ENCODE data around the gene LRMDA.
"Not testable (repeated sequence)": the region's sequence is repeated elsewhere in the genome, so short reads cannot be mapped to it uniquely, and the experiment has no call there.

Gene LRMDA

DNA sequence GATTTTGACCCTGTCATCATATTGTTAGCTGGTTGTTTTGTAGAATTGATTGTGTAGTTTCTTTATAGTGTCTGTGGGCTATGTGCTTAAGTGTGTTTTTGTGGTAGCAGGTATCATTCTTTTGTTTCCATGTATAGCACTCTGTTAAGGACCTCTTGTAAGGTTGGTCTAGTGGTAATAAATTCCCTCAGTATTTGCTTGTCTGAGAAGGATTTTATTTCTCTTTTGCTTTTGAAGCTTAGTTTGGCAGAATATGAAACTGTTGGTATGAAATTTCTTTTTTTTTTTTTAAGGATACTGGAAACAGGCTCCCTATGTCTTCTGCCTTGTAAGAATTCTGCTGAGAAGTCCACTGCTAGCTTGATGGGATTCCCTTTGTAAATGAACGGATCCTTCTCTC is 1073.4 kb downstream of the LRMDA start:
- Mint-ChIP-seq H3K4me3 (no peak overlapping the region), H3K27ac (no peak overlapping the region), H3K36me3 (ENCODE audit: low read depth) (peaks cover 7% of the 10 kb centered on the region), H3K27me3 (no peaks in the 10 kb centered on the region), H3K4me1 (ENCODE audit: low read depth) (peaks cover 8% of the 10 kb centered on the region), H3K9me3 (peaks cover 38% of the 10 kb centered on the region)
- intact Hi-C loops (cut with micrococcal nuclease): no loop called here

DNA sequence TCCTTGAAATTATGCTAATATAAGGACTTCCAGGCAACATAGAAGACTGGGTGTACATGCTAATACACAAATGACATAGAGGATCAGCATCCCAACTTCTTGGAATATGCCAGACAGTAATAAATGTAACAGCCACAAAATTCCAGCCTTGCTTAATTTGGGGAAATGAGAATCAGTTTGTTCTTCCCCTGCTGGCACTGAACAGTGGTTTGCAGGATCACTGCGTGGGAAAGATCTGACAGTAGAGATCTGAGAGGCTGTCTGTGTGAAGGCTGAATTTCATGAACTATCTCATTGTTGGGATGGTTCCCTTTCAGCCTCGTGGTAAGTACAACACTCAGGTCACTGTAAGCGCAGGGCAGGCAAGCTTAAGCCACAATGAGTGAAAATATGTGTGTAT is 1078.0 kb downstream of the LRMDA start:
- H3K9me3 Mint-ChIP-seq: peaks cover 19% of the 10 kb centered on the region
- no peak overlapping the region for H3K4me3 Mint-ChIP-seq
- intact Hi-C loops (cut with micrococcal nuclease): no loop called here
- H3K4me1 Mint-ChIP-seq (ENCODE audit: low read depth): peaks cover 14% of the 10 kb centered on the region
- H3K27me3 Mint-ChIP-seq: no peaks in the 10 kb centered on the region
- peaks cover 7% of the 10 kb centered on the region for H3K36me3 Mint-ChIP-seq (ENCODE audit: low read depth)
- H3K27ac Mint-ChIP-seq: no peak overlapping the region

DNA sequence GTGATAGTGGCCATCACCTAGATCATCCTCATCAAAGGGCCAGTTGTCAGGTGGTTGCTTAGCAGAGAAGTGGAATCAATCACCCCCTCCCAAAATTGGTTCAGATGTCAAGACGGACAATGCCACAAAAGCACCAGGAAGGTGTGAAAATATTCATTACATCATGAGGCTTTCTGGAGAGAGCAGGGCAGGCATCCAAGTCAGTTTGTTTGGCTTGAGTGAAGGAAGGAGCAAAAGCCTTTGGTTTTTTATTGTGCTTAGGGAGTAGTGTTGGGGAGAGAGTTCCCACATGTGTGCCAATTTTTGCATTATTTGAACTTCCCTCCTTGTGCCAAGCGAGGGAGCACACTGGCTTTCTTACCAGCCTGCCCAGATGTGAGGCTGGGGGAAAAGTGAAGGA is 1082.9 kb downstream of the LRMDA start:
- Mint-ChIP-seq H3K36me3 (ENCODE audit: low read depth) (no peaks in the 10 kb centered on the region), H3K4me3 (no peak overlapping the region), H3K27me3 (no peaks in the 10 kb centered on the region), H3K27ac (no peak overlapping the region), H3K9me3 (no peaks in the 10 kb centered on the region), H3K4me1 (ENCODE audit: low read depth) (peaks cover 10% of the 10 kb centered on the region)
- intact Hi-C loops (cut with micrococcal nuclease): no loop called here

DNA sequence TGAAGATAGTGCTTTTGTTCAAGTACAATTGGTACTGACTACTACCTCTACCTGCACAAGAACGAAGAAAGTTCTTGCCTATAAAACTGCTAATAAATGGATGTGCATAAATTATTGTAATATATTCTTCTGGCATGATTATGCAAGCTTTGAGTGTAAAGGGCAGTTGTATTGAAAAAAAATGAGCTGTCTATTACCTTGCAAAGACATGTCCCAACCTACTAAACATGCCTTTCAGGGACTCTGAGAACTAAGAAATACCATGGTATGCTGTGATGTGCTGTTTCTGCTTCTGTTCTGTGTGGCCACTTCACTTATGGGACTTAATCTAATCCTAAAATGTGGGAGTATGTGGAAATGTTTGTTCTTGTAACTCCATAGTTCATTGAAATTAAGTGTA is 1083.4 kb downstream of the LRMDA start:
- Mint-ChIP-seq H3K27me3 (no peaks in the 10 kb centered on the region), H3K9me3 (no peaks in the 10 kb centered on the region), H3K4me1 (ENCODE audit: low read depth) (peaks cover 6% of the 10 kb centered on the region), H3K4me3 (no peak overlapping the region), H3K36me3 (ENCODE audit: low read depth) (no peaks in the 10 kb centered on the region), H3K27ac (no peak overlapping the region)
- intact Hi-C loops (cut with micrococcal nuclease): no loop called here

DNA sequence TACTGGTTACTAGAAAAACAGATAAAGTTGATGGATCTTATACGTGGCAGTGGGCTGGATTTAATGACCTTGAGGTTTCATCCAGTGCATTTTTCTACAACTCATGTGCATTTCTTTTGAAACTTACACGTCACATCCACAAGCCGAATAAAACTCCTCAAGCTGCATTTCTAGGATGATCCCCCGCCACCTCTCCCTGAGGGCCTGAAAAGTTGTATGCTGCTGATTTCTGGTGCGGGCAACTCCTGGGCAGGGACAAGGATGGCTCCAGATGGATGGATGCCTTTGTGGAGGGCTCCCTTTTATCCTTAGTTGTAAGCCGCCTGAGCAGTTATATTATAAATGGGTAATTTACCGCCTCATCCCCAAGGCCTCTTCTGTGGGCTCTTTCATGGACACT is 1091.1 kb downstream of the LRMDA start:
- Mint-ChIP-seq H3K27ac (no peak overlapping the region), H3K27me3 (no peaks in the 10 kb centered on the region), H3K9me3 (peaks cover 9% of the 10 kb centered on the region), H3K36me3 (ENCODE audit: low read depth) (no peaks in the 10 kb centered on the region), H3K4me1 (ENCODE audit: low read depth) (no peaks in the 10 kb centered on the region), H3K4me3 (no peak overlapping the region)
- intact Hi-C loops (cut with micrococcal nuclease): no loop called here

DNA sequence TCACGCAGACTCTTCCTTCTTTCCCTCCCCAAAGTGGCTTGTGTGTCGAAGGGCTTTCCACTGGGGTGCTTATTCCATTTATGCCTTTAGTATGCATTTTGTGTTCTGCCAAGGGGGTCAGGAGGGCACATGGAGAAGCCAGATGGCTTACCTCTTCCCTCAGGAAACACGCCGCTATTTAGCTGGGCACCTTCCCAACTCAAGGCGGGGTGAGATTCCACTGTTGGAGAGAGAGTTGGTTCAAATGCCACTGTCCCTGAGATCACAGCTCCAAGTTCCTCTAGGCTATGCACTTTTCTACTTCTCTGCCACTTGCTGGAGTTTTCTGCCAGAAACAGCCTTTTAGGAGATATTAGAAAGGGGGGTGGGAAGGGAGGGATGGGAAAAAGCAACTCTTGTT is 1091.8 kb downstream of the LRMDA start:
- H3K9me3 Mint-ChIP-seq: peaks cover 9% of the 10 kb centered on the region
- no peaks in the 10 kb centered on the region for H3K4me1 Mint-ChIP-seq (ENCODE audit: low read depth)
- no peak overlapping the region for H3K27ac Mint-ChIP-seq
- H3K36me3 Mint-ChIP-seq (ENCODE audit: low read depth): no peaks in the 10 kb centered on the region
- no peak overlapping the region for H3K4me3 Mint-ChIP-seq
- intact Hi-C loops (cut with micrococcal nuclease): no loop called here
- no peaks in the 10 kb centered on the region for H3K27me3 Mint-ChIP-seq

DNA sequence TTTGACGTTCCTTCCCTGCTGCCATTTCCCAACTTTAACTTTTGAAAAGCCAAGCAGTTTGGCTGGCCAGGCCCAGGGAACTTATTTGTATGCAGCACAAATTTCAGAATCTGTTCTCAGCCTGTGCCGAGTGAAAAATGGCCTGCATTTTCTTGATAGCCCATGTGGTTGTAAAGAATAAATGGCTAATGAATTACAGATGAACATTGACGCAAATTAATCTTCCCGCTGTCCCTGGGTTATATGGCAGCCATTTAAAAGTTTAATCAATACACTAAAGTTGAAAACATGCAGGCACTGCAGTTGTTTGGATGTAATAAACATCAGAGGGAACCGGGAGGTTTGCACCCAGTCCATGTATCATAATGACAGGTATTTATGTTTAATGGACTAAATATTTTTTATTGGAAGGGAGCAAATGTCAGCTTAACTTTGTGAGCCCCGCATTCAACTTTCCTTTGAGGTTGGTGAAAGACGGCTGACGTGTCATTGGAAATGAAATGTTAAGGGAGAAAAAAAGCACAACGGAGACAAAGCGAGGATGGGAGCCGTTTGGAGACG is 1092.4 kb downstream of the LRMDA start:
- H3K27ac Mint-ChIP-seq: no peak overlapping the region

DNA sequence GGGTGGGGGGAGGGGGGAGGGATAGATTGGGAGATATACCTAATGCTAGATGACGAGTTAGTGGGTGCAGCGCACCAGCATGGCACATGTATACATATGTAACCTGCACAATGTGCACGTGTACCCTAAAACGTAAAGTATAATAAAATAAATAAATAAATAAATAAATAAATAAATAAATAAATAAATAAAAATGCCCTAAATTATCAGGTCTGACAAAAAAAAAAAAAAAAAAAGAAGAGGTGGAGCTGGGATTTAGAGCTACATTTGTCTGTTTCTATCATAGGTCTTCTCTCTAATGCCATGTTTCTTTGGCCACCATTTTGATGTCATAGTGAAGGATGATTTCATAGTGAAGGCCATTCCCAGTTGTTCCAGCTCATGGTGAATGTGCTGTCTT is 1095.4 kb downstream of the LRMDA start:
- H3K27ac Mint-ChIP-seq; H3K9me3 Mint-ChIP-seq; H3K4me1 Mint-ChIP-seq (ENCODE audit: low read depth); H3K4me3 Mint-ChIP-seq; intact Hi-C loops (cut with micrococcal nuclease); H3K36me3 Mint-ChIP-seq (ENCODE audit: low read depth); H3K27me3 Mint-ChIP-seq: not testable (repeated sequence)

More for the DNA sequence above, 1092.4 kb downstream of the LRMDA start:
- H3K27me3 Mint-ChIP-seq: no peaks in the 10 kb centered on the region
- H3K4me1 Mint-ChIP-seq (ENCODE audit: low read depth): no peaks in the 10 kb centered on the region
- intact Hi-C loops (cut with micrococcal nuclease): no loop called here
- peaks cover 9% of the 10 kb centered on the region for H3K9me3 Mint-ChIP-seq
- H3K4me3 Mint-ChIP-seq: no peak overlapping the region
- no peaks in the 10 kb centered on the region for H3K36me3 Mint-ChIP-seq (ENCODE audit: low read depth)

DNA sequence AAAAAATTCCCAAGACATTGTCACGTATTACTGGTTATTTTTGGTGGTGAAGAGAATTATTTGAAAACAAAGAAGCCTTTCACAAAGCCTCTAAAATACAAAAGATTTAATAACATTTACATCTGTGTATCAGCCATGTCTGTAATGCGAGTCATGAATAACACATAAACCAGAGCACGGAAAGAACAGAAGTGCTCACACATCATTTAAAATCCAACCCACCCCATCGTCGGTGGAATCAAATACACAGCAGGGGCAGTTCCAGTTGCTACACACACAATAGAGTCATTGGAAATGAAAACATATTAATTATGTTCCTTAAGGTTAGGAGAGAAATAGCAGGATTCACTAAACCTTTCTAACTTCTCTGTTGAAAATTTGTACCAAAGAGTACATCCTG is 1108.9 kb downstream of the LRMDA start:
- Mint-ChIP-seq H3K9me3 (no peaks in the 10 kb centered on the region), H3K4me1 (ENCODE audit: low read depth) (no peaks in the 10 kb centered on the region), H3K27ac (no peak overlapping the region), H3K4me3 (no peak overlapping the region), H3K36me3 (ENCODE audit: low read depth) (peaks cover 6% of the 10 kb centered on the region), H3K27me3 (no peaks in the 10 kb centered on the region)
- intact Hi-C loops (cut with micrococcal nuclease): no loop called here

DNA sequence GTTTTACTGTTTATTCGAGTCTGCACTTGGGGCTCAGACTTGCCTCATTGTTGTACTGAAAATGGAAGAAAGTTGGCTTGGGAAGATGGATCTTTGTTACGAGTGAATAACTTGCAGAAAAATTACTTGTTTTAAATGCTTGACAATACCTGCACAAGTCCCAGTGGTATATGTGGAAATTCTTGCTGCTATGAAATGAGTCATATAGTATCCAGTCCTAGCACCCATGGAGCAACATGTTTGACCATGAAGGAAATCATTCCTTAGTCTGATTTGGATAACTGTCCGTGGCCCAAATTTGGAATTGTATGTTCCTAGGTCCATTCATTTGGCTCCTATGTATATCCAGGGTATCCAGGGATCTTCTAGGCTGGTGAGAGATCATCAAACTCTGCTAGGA is 1109.4 kb downstream of the LRMDA start:
- intact Hi-C loops (cut with micrococcal nuclease): no loop called here
- no peaks in the 10 kb centered on the region for H3K4me1 Mint-ChIP-seq (ENCODE audit: low read depth)
- H3K4me3 Mint-ChIP-seq: no peak overlapping the region
- no peaks in the 10 kb centered on the region for H3K9me3 Mint-ChIP-seq
- no peaks in the 10 kb centered on the region for H3K27me3 Mint-ChIP-seq
- H3K36me3 Mint-ChIP-seq (ENCODE audit: low read depth): peaks cover 6% of the 10 kb centered on the region
- no peak overlapping the region for H3K27ac Mint-ChIP-seq

DNA sequence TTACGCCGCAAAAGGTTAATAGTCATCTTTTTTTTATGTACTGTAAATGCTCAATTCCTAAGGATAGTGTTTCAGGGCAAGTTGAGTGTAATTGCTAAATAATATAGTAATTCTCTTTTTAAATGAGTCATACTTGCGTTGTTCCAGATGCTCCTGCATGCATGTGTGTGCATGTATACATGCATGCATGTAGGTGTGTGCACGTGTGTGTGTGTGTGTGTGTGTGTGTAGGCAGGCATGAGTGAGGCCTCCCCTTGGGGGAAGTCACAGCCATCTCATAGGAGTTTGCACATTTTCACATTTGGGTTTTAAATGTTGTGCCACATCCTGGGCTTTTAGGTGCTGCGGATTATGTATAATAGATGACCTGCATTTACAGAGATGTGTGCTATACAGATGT is 1110.4 kb downstream of the LRMDA start:
- Mint-ChIP-seq H3K36me3 (ENCODE audit: low read depth) (no peaks in the 10 kb centered on the region), H3K9me3 (no peaks in the 10 kb centered on the region), H3K27me3 (no peaks in the 10 kb centered on the region), H3K27ac (no peak overlapping the region), H3K4me3 (no peak overlapping the region), H3K4me1 (ENCODE audit: low read depth) (no peaks in the 10 kb centered on the region)
- intact Hi-C loops (cut with micrococcal nuclease): no loop called here

DNA sequence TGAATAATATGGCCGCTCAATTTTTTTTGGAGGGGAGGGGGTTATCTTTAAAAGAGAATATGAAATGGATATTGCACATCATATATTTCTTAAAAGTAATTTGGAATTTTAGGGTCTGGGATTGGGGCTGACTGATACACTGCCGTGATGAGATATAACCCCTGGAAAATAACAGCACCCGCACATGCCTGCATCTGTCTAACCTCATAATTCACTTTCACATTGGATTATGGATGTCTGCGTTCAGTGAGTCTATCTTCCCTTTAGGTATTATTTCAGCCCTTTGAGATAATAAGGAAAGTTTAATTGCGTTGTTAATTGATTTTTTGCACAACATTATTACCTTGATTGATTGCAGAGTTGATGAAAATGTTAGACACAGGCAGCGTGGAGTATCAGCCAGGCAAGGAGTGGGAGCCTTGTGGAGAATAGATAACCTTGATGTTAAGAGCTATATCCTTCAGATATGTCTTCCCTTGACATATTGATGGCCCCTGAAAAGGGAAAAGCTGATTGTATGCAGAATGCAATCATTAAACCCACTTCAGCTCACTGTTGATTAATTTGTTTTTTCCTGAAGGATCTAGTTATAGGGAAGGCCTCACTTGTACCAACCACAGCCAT is 1111.0 kb downstream of the LRMDA start:
- Mint-ChIP-seq H3K27ac (no peak overlapping the region), H3K9me3 (no peaks in the 10 kb centered on the region), H3K36me3 (ENCODE audit: low read depth) (no peaks in the 10 kb centered on the region), H3K27me3 (no peaks in the 10 kb centered on the region), H3K4me3 (no peak overlapping the region), H3K4me1 (ENCODE audit: low read depth) (no peaks in the 10 kb centered on the region)
- intact Hi-C loops (cut with micrococcal nuclease): no loop called here

DNA sequence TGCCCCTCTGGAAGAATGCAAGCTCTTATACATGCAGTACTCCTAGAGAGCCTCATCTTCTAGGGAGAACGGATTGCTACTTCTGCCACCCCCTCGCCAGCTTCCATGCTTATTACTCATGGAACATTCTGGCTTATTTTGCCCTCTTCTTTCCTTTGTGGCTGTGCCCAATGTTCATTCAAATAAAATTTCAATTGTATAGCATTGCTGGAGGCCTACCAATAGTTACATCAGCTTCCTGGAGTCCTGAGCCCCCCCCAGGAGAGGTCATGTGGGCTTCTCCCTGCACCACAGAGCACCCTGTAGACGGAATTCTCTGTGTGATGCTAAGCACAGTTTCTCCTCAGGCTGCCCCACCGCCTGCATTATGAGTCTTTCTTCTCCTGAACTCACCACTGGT is 1112.2 kb downstream of the LRMDA start:
- Mint-ChIP-seq H3K4me3 (no peak overlapping the region), H3K27me3 (no peaks in the 10 kb centered on the region), H3K36me3 (ENCODE audit: low read depth) (no peaks in the 10 kb centered on the region), H3K27ac (no peak overlapping the region), H3K4me1 (ENCODE audit: low read depth) (no peaks in the 10 kb centered on the region), H3K9me3 (no peaks in the 10 kb centered on the region)
- intact Hi-C loops (cut with micrococcal nuclease): no loop called here

DNA sequence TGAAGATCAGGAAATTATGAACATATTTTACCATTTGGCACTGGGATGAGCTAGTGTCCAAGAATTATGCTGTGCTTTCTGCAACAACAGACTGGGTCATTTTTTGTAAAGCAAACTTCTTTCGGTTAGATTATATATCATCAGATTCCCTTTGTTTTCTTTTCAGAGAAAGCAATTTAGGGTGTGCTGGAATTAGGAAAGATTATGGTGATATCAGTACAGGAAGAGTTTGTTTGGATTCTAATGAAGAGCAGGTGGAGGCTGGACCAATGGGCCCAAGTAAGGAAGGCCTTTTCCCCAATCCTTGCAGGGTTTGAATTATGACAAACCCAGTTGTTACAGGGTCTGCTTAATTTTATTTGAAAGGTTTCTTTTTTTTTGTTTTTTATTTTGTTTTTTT is 1113.4 kb downstream of the LRMDA start:
- H3K9me3 Mint-ChIP-seq: no peaks in the 10 kb centered on the region
- H3K27ac Mint-ChIP-seq: no peak overlapping the region
- no peaks in the 10 kb centered on the region for H3K4me1 Mint-ChIP-seq (ENCODE audit: low read depth)
- no peaks in the 10 kb centered on the region for H3K36me3 Mint-ChIP-seq (ENCODE audit: low read depth)
- intact Hi-C loops (cut with micrococcal nuclease): loop anchor here (5.0 kb wide), 2 partner anchors 443 to 1147 kb away; no protein-coding TSS in a partner anchor
- no peak overlapping the region for H3K4me3 Mint-ChIP-seq
- H3K27me3 Mint-ChIP-seq: no peaks in the 10 kb centered on the region

DNA sequence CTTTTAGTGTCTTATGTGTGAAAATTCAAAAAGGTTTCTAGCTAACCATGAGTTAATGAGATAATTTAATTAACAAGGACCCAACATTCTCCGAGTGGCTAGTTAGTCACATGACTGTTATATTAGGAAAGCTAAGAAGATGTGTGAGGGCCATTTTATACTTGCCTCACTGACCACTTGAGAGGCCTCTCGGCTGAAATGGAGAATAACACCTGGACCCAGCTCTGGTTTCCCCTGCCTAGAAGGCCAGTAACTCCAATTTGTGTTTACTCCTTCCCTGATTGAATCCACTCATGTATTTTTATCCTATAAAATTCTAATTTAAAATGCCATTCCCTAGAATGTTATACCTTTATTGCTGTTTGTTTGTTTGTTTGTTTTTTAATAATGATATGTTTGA is 1115.0 kb downstream of the LRMDA start:
- H3K27me3 Mint-ChIP-seq: no peaks in the 10 kb centered on the region
- no peaks in the 10 kb centered on the region for H3K9me3 Mint-ChIP-seq
- intact Hi-C loops (cut with micrococcal nuclease): loop anchor here (5.0 kb wide), 2 partner anchors 441 to 1149 kb away; no protein-coding TSS in a partner anchor
- H3K4me3 Mint-ChIP-seq: no peak overlapping the region
- H3K4me1 Mint-ChIP-seq (ENCODE audit: low read depth): no peaks in the 10 kb centered on the region
- no peaks in the 10 kb centered on the region for H3K36me3 Mint-ChIP-seq (ENCODE audit: low read depth)
- H3K27ac Mint-ChIP-seq: no peak overlapping the region

Data from dendritic cell treated with granulocyte-macrophage colony-stimulating factor and Interleukin-4, amounts not matched to agents 40 ng/mL and 50 ng/mL, for 4 days (primary cell).